DND-41 (cell line): ENCODE measurements around the gene FCN2.

Experiments used
- EZH2 ChIP-seq: IDR thresholded peaks from 3 replicates; pipeline ENCODE4 v1.6.1; 2012; ENCODE audit warnings: borderline replicate concordance, low read depth, mild to moderate bottlenecking, moderate library complexity, low read length, inconsistent platforms; ENCODE audit not compliant: severe bottlenecking
- TF ChIP-seq, protein P1 (sequence below): IDR thresholded peaks from 2 replicates; pipeline ENCODE4 v1.5.1; 2012; ENCODE audit warnings: borderline replicate concordance, low read length, moderate library complexity, mild to moderate bottlenecking; ENCODE audit not compliant: poor library complexity, severe bottlenecking; ENCODE audit errors: extremely low read depth

DNA sequence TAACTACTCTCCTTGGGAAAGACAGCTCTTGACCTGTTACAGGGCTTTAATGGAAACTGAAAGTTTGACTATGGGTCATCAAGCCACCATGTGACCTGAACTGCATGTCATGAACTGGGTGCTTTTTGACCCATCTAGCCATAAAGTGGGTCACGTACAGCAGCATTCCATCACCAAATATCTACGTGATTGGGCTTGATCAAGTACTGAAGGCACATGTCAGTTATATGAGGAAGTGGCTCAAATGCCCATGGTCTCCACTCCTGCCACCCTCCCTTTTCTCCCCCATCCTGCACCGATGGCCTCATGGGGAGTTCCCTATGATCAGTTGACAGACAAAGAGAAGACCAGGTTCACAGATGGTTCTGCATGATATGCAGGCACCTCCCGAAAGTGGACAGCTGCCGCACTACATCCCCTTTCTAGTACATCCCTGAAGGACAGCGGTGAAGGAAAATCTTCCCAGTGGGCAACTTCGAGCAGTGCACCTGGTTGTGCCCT, 44.5 kb downstream of the FCN2 start:
- TF ChIP-seq, protein P1, sequence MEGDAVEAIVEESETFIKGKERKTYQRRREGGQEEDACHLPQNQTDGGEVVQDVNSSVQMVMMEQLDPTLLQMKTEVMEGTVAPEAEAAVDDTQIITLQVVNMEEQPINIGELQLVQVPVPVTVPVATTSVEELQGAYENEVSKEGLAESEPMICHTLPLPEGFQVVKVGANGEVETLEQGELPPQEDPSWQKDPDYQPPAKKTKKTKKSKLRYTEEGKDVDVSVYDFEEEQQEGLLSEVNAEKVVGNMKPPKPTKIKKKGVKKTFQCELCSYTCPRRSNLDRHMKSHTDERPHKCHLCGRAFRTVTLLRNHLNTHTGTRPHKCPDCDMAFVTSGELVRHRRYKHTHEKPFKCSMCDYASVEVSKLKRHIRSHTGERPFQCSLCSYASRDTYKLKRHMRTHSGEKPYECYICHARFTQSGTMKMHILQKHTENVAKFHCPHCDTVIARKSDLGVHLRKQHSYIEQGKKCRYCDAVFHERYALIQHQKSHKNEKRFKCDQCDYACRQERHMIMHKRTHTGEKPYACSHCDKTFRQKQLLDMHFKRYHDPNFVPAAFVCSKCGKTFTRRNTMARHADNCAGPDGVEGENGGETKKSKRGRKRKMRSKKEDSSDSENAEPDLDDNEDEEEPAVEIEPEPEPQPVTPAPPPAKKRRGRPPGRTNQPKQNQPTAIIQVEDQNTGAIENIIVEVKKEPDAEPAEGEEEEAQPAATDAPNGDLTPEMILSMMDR: no peak
- no peak for TF ChIP-seq EZH2
